ENCODE data around the gene MIOS.
"Not testable (repeated sequence)": the region's sequence is repeated elsewhere in the genome, so short reads cannot be mapped to it uniquely, and the experiment has no call there.

MIOS gene

GRCh38 chr7:7554649-7555575 is 11.8 kb upstream of the MIOS start:
- no peak for DNase-seq (ENCODE audit: low read depth in 2 of 2)

- DNase-seq (ENCODE audit: low read depth in 2 of 2) = no peak
Observed at GRCh38 chr7:7556852-7557251, 9.8 kb upstream of the MIOS start.

GRCh38 chr7:7557252-7557651 is 9.4 kb upstream of the MIOS start:
- DNase-seq (ENCODE audit: low read depth in 2 of 2) = no peak

GRCh38 chr7:7561591-7561990 is 5.1 kb upstream of the MIOS start:
- DNase-seq (ENCODE audit: low read depth in 2 of 2) = not testable (repeated sequence)

GRCh38 chr7:7562736-7563135 is 3.9 kb upstream of the MIOS start:
- no peak for DNase-seq (ENCODE audit: low read depth in 2 of 2)

- DNase-seq (ENCODE audit: low read depth in 2 of 2) = no peak
Observed at GRCh38 chr7:7563269-7563668, 3.4 kb upstream of the MIOS start.

GRCh38 chr7:7563813-7564212 is 2.9 kb upstream of the MIOS start:
- DNase-seq (ENCODE audit: low read depth in 2 of 2) = no peak

- DNase-seq (ENCODE audit: low read depth in 2 of 2) = no peak
Observed at GRCh38 chr7:7564323-7564780, 2.3 kb upstream of the MIOS start.

GRCh38 chr7:7565018-7565680 is 1.5 kb upstream of the MIOS start:
- no peak for DNase-seq (ENCODE audit: low read depth in 2 of 2)

- no peak for DNase-seq (ENCODE audit: low read depth in 2 of 2)
Observed at GRCh38 chr7:7565746-7566650, 686 bp upstream of the MIOS start.

- no peak for DNase-seq (ENCODE audit: low read depth in 2 of 2)
Observed at GRCh38 chr7:7567898-7568531, 1.3 kb downstream of the MIOS start.

GRCh38 chr7:7568553-7568952 is 1.9 kb downstream of the MIOS start:
- no peak for DNase-seq (ENCODE audit: low read depth in 2 of 2)

GRCh38 chr7:7569081-7569527 is 2.4 kb downstream of the MIOS start:
- DNase-seq (ENCODE audit: low read depth in 2 of 2) = no peak

GRCh38 chr7:7569615-7570014 is 2.9 kb downstream of the MIOS start:
- no peak for DNase-seq (ENCODE audit: low read depth in 2 of 2)

- DNase-seq (ENCODE audit: low read depth in 2 of 2) = no peak
Observed at GRCh38 chr7:7570584-7570983, 3.9 kb downstream of the MIOS start.

GRCh38 chr7:7573701-7574100 is 7.0 kb downstream of the MIOS start:
- no peak for DNase-seq (ENCODE audit: low read depth in 2 of 2)

- no peak for DNase-seq (ENCODE audit: low read depth in 2 of 2)
Observed at GRCh38 chr7:7576344-7576743, 9.7 kb downstream of the MIOS start.

GRCh38 chr7:7577888-7578287 is 11.2 kb downstream of the MIOS start:
- no peak for DNase-seq (ENCODE audit: low read depth in 2 of 2)

- DNase-seq (ENCODE audit: low read depth in 2 of 2) = no peak
Observed at GRCh38 chr7:7579638-7580037, 13.0 kb downstream of the MIOS start.

GRCh38 chr7:7581531-7582179 is 15.0 kb downstream of the MIOS start:
- no peak for DNase-seq (ENCODE audit: low read depth in 2 of 2)

GRCh38 chr7:7582596-7582995 is 15.9 kb downstream of the MIOS start:
- no peak for DNase-seq (ENCODE audit: low read depth in 2 of 2)
